ENCODE results near the gene MICA. TPM values are rescaled to one million over a fixed set of nuclear protein-coding genes. Genes with fewer than 3 reads are reported as not detected.
A peak's percentile ranks its signal among the peaks of the same experiment; 100 is the strongest.

MICA gene
- total and polyA plus RNA-seq, 7 donors = 13.2 to 46.5 (median 24.0) TPM

- WGBS, 2 donors = 87 to 89% methylated on average over 6 of the region's 6 CpGs
- no peaks in the 10 kb centered on the region for H3K9me3 ChIP-seq
- TF ChIP-seq EP300 (IDR thresholded peaks at IDR 0.05) (no peak), CTCF (IDR thresholded peaks at IDR 0.05) (no peak), POLR2AphosphoS5 (IDR thresholded peaks at IDR 0.05) (no peak), POLR2A (IDR thresholded peaks at IDR 0.05) (no peak)
- peaks cover 0 to 3% (median 0%) of the 10 kb centered on the region in 4 donors for H3K4me1 ChIP-seq
- no peaks in the 10 kb centered on the region for H3K27me3 ChIP-seq
- H3K27ac ChIP-seq = no peak overlapping the region
- H3K36me3 ChIP-seq = peaks cover 22 to 59% (median 34%) of the 10 kb centered on the region in 4 donors
- no peak for DNase-seq
- intact Hi-C loops (cut with DNase I) = no loop called here
- H3K4me3 ChIP-seq = no peak overlapping the region
These were observed 11.4 kb downstream of the MICA start for GRCh38 chr6:31414771-31415265.

GRCh38 chr6:31416394-31417014, 13.1 kb downstream of the MICA start:
- WGBS, 2 donors = 90 to 92% methylated on average over 5 of the region's 5 CpGs
- TF ChIP-seq CTCF (IDR thresholded peaks at IDR 0.05) = no peak
- peak in 1 of 4 donors; percentile 31 for TF ChIP-seq POLR2AphosphoS5 (IDR thresholded peaks at IDR 0.05)
- Histone ChIP-seq H3K9me3 (no peaks in the 10 kb centered on the region), H3K27me3 (no peaks in the 10 kb centered on the region), H3K4me1 (peaks cover 0 to 3% (median 0%) of the 10 kb centered on the region in 4 donors), H3K27ac (no peak overlapping the region), H3K36me3 (peaks cover 18 to 48% (median 29%) of the 10 kb centered on the region in 4 donors), H3K4me3 (no peak overlapping the region)
- DNase-seq = no peak
- intact Hi-C loops (cut with DNase I) = no loop called here

GRCh38 chr6:31418251-31418650, 14.9 kb downstream of the MICA start:
- Histone ChIP-seq H3K4me1 (peaks cover 0 to 3% (median 0%) of the 10 kb centered on the region in 4 donors), H3K36me3 (peaks cover 2 to 31% (median 11%) of the 10 kb centered on the region in 4 donors), H3K27me3 (no peaks in the 10 kb centered on the region), H3K4me3 (no peak overlapping the region), H3K9me3 (no peaks in the 10 kb centered on the region), H3K27ac (no peak overlapping the region)
- intact Hi-C loops (cut with DNase I) = no loop called here
- TF ChIP-seq CTCF (IDR thresholded peaks at IDR 0.05) = no peak
- WGBS, 2 donors = 89 to 90% methylated on average over 3 of the region's 3 CpGs
- DNase-seq = no peak

GRCh38 chr6:31419842-31420241, 16.4 kb downstream of the MICA start:
- intact Hi-C loops (cut with DNase I) = no loop called here
- Histone ChIP-seq H3K9me3 (no peaks in the 10 kb centered on the region), H3K4me1 (peaks cover 0 to 3% (median 0%) of the 10 kb centered on the region in 4 donors), H3K27me3 (no peaks in the 10 kb centered on the region), H3K36me3 (peaks cover 0 to 19% (median 4%) of the 10 kb centered on the region in 4 donors), H3K4me3 (no peak overlapping the region), H3K27ac (no peak overlapping the region)
- TF ChIP-seq CTCF (IDR thresholded peaks at IDR 0.05) (no peak), EP300 (IDR thresholded peaks at IDR 0.05) (no peak), POLR2AphosphoS5 (IDR thresholded peaks at IDR 0.05) (peak in 2 of 4 donors; percentile 5 to 10), POLR2A (IDR thresholded peaks at IDR 0.05) (no peak)
- no peak for DNase-seq
- WGBS, 2 donors = 55 to 66% methylated on average over 2 of the region's 2 CpGs

GRCh38 chr6:31420546-31420945, 17.2 kb downstream of the MICA start:
- 89 to 92% methylated on average over 2 of the region's 2 CpGs for WGBS, 2 donors
- H3K4me3 ChIP-seq = no peak overlapping the region
- H3K9me3 ChIP-seq = no peaks in the 10 kb centered on the region
- H3K27me3 ChIP-seq = no peaks in the 10 kb centered on the region
- intact Hi-C loops (cut with DNase I) = no loop called here
- H3K36me3 ChIP-seq = peaks cover 0 to 13% (median 0%) of the 10 kb centered on the region in 4 donors
- TF ChIP-seq CTCF (IDR thresholded peaks at IDR 0.05) (no peak), POLR2A (IDR thresholded peaks at IDR 0.05) (no peak)
- peaks cover 0 to 3% (median 0%) of the 10 kb centered on the region in 4 donors for H3K4me1 ChIP-seq
- no peak for DNase-seq
- H3K27ac ChIP-seq = no peak overlapping the region
